Stimulated activated CD8-positive, alpha-beta memory T cell treated with anti-CD3 and anti-CD28 coated beads, Interleukin-12 subunit alpha, Interleukin-12 subunit beta, amount 100 ng/mL, for 24 hours (primary cell): ENCODE data around the gene FZD4.
"Not testable (repeated sequence)": the region's sequence is repeated elsewhere in the genome, so short reads cannot be mapped to it uniquely, and the experiment has no call there.

Experiments
- DNase-seq: peaks from one replicate; pipeline ENCODE4 v3.0.0-alpha.2; 2020; ENCODE audit errors: extremely low read depth

Gene FZD4

GRCh38 chr11:86977441-86978050 lies 22.4 kb upstream of the FZD4 start:
- no peak for DNase-seq

- DNase-seq, result no peak
Observed at GRCh38 chr11:86972734-86973133, 17.5 kb upstream of the FZD4 start.

GRCh38 chr11:86969258-86969657 lies 14.1 kb upstream of the FZD4 start:
- no peak for DNase-seq

- DNase-seq, result not testable (repeated sequence)
Observed at GRCh38 chr11:86967601-86968000, 12.4 kb upstream of the FZD4 start.

- no peak for DNase-seq
Observed at GRCh38 chr11:86957976-86958646, 2.9 kb upstream of the FZD4 start.

- DNase-seq, result no peak
Observed at GRCh38 chr11:86956905-86957195, 1.7 kb upstream of the FZD4 start.

GRCh38 chr11:86955111-86955360 lies 159 bp downstream of the FZD4 start:
- no peak for DNase-seq

- no peak for DNase-seq
Observed at GRCh38 chr11:86954269-86955110, 705 bp downstream of the FZD4 start.

GRCh38 chr11:86952221-86952875 lies 2.8 kb downstream of the FZD4 start:
- no peak for DNase-seq

- no peak for DNase-seq
Observed at GRCh38 chr11:86951706-86952105, 3.5 kb downstream of the FZD4 start.

- no peak for DNase-seq
Observed at GRCh38 chr11:86950661-86950995, 4.6 kb downstream of the FZD4 start.

- DNase-seq, result no peak
Observed at GRCh38 chr11:86949995-86950660, 5.1 kb downstream of the FZD4 start.

- DNase-seq, result no peak
Observed at GRCh38 chr11:86948733-86949132, 6.5 kb downstream of the FZD4 start.

- DNase-seq, result no peak
Observed at GRCh38 chr11:86947541-86947940, 7.7 kb downstream of the FZD4 start.

GRCh38 chr11:86943505-86943904 lies 11.7 kb downstream of the FZD4 start:
- not testable (repeated sequence) for DNase-seq

- DNase-seq, result no peak
Observed at GRCh38 chr11:86941871-86942599, 13.2 kb downstream of the FZD4 start.

- no peak for DNase-seq
Observed at GRCh38 chr11:86941077-86941870, 13.9 kb downstream of the FZD4 start.

- DNase-seq, result no peak
Observed at GRCh38 chr11:86940122-86940777, 14.9 kb downstream of the FZD4 start.

- DNase-seq, result no peak
Observed at GRCh38 chr11:86938900-86939880, 16.0 kb downstream of the FZD4 start.
